WI38 (cell line): ENCODE data around the gene SLC25A38.
"Not testable (repeated sequence)": the region's sequence is repeated elsewhere in the genome, so short reads cannot be mapped to it uniquely, and the experiment has no call there.

Experiments used
- H3K4me3 ChIP-seq: 2 replicates; pipeline ENCODE4 v1.5.1; 2011; ENCODE audit warnings: low read depth, mild to moderate bottlenecking, control low read depth, low read length
- TF ChIP-seq, protein P1 (sequence below): IDR thresholded peaks from 2 replicates; pipeline ENCODE4 v1.5.1; 2012; ENCODE audit warnings: low read depth, mild to moderate bottlenecking, control low read depth, low read length

Gene SLC25A38

DNA sequence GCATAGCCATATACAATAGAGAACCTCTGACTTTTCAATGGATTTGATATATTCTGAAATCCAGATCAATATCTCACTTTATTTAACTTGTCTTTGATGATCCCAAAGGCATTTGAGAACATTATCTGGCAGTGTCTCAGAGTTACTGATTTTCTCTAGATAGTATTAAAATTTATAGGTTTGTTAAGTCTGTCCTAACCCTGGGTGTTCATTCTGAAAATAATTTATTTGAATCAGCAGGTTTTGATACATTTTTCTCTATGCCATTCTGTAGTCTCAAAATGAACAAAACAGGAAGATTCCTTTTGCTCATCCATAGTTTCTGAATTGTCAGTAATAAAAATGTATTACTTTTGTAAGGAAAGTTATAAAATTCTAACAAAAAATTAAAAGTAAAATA lies 39.4 kb upstream of the SLC25A38 start:
- H3K4me3 ChIP-seq, result no peak overlapping the region
- TF ChIP-seq, protein P1, sequence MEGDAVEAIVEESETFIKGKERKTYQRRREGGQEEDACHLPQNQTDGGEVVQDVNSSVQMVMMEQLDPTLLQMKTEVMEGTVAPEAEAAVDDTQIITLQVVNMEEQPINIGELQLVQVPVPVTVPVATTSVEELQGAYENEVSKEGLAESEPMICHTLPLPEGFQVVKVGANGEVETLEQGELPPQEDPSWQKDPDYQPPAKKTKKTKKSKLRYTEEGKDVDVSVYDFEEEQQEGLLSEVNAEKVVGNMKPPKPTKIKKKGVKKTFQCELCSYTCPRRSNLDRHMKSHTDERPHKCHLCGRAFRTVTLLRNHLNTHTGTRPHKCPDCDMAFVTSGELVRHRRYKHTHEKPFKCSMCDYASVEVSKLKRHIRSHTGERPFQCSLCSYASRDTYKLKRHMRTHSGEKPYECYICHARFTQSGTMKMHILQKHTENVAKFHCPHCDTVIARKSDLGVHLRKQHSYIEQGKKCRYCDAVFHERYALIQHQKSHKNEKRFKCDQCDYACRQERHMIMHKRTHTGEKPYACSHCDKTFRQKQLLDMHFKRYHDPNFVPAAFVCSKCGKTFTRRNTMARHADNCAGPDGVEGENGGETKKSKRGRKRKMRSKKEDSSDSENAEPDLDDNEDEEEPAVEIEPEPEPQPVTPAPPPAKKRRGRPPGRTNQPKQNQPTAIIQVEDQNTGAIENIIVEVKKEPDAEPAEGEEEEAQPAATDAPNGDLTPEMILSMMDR, result no peak

DNA sequence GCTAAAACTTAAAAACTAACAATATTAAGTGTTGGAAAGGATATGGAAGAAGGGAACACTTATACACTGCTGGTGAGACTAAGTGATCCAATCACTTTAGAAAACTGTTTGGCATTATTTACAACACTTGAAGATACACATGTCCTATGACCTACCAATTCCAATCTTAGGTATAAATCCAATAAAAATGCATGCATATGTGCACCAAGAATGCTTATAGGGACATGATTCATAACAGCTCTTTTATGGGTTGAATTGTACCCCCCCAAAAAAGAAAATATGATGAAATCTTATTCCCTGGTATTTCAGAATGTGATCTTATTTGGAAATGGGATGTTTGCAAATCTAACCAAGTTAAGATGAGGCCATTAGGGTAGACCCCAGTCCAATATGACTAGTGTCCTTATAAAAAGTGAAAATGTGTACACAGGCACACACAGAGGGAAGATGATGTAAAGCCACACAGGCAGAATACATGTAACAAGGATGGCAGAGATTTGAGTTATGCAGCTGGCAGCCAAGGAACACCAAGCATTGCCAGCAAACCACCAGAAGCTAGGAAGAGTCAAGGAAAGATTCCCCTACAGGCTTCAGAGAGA lies 38.3 kb upstream of the SLC25A38 start:
- TF ChIP-seq, protein P1, result no peak

DNA sequence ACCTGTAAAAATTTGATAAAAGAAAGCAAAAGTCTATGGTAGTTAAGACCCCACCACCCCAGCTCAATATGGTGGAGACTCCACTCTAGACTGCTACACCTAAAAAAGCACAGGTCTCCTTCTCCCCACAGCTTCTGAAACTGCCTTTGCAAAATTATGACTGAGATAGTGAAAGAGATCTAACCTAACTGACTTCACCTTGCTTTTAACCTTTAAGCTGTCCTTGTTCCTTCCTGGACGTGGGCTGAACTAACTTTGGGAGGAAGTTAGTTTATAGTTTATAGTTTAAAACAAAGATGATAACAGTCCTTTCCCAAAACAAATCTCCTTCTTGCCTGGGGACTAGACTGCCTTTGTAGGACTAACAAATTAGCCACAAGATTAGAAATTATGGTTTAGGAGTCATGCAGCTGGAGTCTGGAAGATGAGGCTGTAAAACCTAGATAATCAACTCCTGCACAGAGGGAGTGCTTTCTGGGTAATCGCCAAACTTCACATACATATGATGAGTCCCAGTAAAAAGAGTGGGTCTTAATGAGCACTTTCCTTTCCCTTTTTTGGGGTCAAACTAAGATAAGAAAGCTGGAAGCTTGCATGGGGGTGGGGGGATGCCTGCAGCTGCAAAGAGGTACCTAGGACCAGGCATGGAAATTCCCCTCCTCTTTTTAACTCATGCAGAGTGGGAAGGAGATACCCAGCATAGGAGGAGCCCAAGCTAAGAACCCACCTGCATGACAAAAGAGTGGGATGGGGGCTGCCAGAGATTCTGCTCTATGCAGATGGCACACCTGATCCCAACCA lies 36.2 kb upstream of the SLC25A38 start:
- TF ChIP-seq, protein P1, result no peak
- no peak overlapping the region for H3K4me3 ChIP-seq

More for the DNA sequence above, 38.3 kb upstream of the SLC25A38 start:
- no peak overlapping the region for H3K4me3 ChIP-seq

DNA sequence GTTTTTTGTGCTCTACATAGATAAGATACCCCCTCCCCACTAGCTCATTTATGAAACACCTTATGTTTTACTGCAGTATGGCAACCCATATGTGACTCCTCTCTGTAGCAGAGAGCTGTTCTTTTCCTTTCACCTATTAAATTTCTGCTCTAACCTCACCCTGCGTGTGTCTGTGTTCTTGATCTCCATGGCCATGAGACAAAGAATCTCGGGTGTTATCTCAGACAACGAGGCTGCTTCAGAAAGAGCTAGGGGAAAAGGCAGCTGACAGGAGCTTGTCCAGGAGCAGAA lies 35.6 kb upstream of the SLC25A38 start:
- TF ChIP-seq, protein P1, result no peak
- no peak overlapping the region for H3K4me3 ChIP-seq

DNA sequence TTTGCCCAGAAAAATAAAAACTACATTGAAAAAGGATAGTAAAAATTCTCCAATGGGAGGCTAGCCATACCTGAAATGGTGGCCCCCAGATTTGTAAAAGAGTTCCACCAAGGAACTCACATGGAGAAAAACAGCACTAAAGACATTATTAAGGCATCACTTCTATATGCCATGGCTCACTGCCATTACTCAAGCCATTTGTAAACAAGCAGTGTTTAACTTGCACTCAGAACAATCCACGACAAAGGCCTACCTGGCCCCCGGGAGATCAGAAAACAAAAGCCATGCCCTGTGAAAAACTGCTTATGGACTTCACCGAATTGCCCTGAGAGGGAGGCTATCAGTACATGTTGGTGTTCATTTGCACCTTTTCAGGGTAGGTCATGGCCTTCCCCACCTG lies 34.1 kb upstream of the SLC25A38 start:
- H3K4me3 ChIP-seq, result no peak overlapping the region
- TF ChIP-seq, protein P1, result no peak

DNA sequence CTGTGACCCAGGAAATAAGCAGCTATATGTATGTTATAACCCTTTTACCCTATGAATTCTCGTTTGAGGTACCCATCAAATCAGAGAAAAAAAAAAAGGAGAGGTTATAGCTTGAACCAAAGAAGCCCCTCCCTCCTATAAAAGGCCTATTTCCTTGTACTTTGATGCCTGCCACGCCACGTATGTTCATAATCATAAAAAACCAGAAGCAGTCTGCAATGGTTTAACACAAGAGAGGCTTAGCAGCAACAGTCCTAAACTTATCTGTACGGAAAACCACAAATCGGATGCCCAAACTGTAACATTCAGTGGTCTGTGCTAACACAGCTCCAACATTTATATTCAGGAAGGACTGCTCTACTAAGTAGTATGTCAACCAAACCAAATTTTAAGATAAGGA lies 32.5 kb upstream of the SLC25A38 start:
- TF ChIP-seq, protein P1, result no peak
- no peak overlapping the region for H3K4me3 ChIP-seq

DNA sequence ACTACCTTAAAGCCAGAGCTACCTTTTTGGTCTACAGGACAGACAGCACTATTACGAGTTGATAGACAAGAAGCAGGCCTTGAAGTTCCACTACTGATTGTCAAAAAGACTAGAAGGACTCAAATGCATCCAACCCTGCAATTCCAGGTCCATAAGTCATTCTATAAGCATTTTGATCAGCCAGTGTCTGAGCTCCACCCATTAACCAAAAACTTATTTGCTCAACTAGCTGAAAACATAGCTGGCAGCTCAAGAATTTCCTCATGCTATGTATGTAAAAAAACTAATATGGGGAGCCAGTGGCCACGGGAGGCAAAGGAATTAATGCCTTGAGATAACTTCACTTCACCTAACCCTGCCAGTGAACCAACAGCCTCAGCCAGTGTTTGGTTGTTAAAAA lies 32.0 kb upstream of the SLC25A38 start:
- not testable (repeated sequence) for H3K4me3 ChIP-seq

DNA sequence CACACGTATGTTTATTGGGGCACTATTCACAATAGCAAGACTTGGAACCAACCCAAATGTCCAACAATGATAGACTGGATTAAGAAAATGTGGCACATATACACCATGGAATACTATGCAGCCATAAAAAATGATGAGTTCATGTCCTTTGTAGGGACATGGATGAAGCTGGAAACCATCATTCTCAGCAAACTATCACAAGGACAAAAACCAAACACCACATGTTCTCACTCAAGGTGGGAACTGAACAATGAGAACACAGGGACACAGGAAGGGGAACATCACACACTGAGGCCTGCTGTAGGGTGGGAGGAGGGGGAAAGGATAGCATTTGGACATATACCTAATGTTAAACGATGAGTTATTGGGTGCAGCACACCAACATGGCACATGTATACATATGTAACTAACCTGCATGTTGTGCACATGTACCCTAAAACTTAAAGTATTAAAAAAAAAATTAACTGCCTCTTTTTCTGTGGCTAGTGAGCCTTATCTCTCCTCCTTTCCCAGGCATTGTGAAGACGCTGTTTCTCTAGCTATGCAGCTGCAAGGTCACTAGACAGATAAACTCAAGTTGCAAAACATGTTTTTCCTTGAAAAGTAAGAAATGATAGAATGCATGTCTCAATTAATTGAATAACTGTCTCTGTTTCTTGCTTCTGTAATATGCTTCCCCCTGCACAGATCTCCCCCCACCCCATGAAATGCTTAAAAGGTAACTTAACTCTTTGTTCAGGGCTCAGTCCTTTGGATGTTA lies 29.8 kb upstream of the SLC25A38 start:
- H3K4me3 ChIP-seq, result not testable (repeated sequence)
